HG02642 (cell line): ENCODE measurements around the gene MMS19.
"Not testable (repeated sequence)": the region's sequence is repeated elsewhere in the genome, so short reads cannot be mapped to it uniquely, and the experiment has no call there.

Source experiments
- ATAC-seq: cut with Tn5 transposase; IDR thresholded peaks from one replicate; pipeline ENCODE4 v1.9.1; 2021; ENCODE audit warnings: mild to moderate bottlenecking; ENCODE audit not compliant: unreplicated experiment, poor library complexity

Gene MMS19

DNA sequence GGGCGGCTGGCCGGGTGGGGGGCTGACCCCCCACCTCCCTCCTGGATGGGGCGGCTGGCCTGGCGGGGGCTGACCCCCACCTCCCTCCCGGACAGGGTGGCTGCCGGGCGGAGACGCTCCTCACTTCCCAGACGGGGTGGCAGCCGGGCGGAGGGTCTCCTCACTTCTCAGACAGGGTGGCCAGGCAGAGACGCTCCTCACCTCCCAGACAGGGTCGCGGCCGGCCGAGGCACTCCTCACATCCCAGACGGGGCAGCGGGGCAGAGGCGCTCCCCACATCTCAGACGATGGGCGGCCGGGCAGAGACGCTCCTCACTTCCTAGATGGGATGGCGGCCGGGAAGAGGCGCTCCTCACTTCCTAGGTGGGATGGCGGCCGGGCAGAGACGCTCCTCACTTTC, 30.7 kb upstream of the MMS19 start:
- not testable (repeated sequence) for ATAC-seq

GRCh38 chr10:97525683-97526110, 27.5 kb upstream of the MMS19 start:
- no peak for ATAC-seq

- no peak for ATAC-seq
Measured at GRCh38 chr10:97525086-97525485, 26.9 kb upstream of the MMS19 start.

GRCh38 chr10:97522937-97523336, 24.7 kb upstream of the MMS19 start:
- no peak for ATAC-seq

DNA sequence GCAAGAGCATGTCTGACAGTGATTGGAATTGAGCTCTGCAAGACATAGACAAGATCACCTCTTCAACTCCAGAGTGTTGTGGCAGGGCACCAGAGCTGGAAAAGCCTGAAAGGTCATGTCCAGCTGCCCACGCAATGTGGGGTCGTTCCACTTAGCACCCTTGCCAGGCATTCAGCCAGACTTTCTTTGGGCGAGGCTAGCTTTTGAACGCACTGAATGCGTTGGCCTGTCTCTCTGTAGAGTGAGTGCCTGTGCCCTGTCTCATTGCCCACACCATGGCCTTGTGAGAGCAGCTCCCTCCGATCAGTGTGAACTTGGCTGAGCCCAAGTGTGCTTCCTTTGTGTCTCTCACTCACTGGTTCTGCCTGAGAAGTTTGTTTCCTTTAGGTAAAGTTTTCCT, 23.8 kb upstream of the MMS19 start:
- no peak for ATAC-seq

- no peak for ATAC-seq
Measured at GRCh38 chr10:97520978-97521761, 22.9 kb upstream of the MMS19 start.

- ATAC-seq: no peak
Measured at GRCh38 chr10:97520520-97520919, 22.3 kb upstream of the MMS19 start.

DNA sequence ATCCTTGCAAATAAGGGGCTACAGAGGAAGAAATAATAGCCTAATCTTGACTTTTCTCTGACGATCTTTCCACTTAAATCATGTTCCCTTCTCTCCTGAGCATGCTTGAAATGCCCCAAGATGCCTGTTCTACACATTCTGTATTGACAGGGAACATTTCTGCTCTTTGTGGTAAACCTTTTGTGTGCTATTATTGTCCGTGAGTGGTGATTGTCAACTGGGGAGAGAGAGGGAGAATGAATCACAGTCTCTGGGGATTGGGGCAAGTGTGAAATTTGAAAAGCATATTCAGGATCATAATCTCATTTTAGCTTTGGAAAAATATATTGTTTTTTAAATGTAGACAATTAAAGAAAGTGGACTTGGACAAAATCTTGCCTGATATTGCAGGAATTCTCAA, 21.1 kb upstream of the MMS19 start:
- no peak for ATAC-seq

DNA sequence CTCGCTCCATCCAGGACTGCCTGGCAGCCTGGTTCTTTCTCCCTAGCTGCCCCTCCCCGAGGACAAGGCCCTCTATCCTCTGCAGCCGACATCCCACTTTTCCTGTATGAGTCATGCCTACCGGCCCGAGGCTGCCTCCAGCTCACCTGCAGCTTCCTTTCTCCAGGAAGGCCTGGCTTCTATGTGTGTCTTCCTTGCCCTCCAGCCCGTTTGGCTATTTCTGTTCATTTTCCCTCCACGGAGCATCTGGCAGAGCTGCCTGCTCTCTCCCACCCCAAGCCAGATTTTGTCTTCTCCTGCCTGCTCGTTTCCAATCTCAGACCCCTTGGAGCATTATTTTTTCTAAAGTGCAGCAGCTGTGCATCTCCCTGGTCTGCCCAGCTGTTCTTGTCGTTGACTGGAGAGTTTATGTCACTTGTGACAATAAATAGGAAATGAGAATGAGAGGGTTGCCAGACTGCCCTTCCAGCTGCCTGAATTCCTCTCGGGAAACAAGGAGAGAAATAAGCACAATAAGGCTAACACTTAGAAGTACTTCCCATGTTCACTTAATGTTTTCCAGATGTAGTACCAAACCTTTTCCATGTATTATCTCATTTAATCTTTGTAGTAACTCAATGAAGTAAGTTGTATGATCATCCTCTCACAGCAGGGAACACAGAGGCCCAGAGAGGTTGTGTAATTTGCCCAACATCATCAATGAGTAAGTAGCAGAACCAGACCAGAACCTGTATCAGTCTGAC, 20.2 kb upstream of the MMS19 start:
- no peak for ATAC-seq

DNA sequence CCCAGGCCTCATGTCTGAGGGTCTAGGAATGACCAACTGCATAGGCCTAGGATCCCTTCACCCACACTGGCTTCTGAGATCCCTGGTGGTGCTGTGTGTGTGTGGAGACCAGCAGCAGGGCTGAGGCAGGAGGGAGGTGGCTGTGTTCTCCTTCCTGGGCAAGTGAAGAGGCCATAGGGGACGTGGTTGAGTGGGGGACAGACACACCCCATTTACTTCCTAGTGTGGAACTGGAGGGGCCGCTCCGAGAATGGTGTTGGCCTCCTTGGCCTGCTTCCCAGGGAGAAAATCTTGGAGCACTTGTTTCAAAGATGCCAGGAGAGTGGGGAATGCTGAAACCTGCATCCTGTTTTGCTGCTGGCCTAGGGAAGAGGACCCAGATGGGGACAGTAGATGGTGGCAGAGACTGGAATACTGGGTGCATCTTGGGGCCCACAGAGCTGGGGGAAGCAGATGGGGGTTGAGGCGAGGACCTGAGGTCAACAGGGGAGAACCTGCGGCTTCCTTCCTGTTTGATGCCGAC, 19.6 kb upstream of the MMS19 start:
- ATAC-seq: no peak

DNA sequence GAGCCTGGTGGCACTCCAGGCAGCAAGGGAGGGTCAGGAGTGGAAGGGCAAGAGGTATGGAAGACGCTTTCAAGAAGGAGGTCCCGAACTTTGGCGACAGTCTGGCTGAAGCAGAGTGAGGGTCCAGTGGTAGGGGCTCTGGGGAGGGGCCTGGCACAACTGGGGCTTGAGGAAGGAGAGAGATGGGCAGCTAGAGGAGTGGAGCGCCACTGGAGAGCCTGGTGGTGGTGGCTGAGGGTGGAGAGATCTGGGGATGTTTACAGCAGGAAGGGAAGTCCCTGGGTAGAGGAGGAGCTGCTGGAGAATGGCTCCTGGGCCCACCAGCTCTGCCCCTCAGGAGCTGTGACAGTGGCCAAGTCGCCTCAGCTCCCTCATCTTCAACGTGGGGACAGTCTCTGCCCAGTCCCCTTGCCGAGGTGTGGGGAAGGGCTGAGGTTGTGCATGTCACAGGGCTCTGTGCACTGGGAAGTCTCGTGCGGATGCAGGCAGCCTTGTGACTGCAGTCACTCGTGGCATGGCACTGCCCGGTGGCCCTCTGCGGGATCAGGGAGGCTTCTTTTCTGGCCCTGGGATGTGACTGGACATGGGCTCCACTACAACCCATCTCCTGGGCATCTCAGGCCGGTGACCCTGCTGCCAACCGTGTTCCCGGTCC, 19.0 kb upstream of the MMS19 start:
- ATAC-seq: no peak

DNA sequence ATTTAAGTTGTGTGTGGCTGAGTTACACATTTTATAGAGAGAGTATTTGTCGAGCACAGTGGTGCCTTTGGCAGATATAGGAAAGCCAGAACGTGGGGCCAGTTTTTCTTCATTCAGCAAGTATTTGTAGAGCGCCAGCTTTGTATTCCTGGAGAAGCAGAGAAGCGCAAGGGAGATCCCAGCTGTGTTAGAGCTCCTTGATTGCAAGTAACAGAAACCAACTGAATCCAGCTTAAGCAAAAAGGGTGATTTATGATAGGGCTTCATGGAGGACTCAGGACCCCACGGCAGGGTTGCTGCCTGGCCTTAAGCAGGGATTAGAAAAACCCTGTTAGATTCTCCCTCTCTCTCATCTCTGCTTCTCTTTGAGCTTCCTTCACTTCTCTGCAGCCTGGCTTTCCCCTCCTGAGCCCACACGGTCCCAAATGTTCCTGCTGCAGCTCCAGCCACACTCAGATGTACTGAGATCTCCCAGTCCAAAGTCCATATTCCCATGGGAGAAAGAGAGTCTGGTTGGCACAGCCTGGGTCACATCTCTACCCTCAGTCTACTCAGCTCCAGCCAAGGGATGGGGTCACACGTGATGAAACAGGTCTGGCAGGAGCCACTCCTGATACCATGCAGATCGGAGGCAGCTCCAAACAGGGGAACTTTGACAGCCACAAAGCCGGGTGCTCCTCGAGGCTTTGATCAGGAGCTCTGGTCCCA, 17.2 kb upstream of the MMS19 start:
- ATAC-seq: no peak

- no peak for ATAC-seq
Measured at GRCh38 chr10:97514344-97514743, 16.1 kb upstream of the MMS19 start.

- no peak for ATAC-seq
Measured at GRCh38 chr10:97512993-97513392, 14.8 kb upstream of the MMS19 start.

DNA sequence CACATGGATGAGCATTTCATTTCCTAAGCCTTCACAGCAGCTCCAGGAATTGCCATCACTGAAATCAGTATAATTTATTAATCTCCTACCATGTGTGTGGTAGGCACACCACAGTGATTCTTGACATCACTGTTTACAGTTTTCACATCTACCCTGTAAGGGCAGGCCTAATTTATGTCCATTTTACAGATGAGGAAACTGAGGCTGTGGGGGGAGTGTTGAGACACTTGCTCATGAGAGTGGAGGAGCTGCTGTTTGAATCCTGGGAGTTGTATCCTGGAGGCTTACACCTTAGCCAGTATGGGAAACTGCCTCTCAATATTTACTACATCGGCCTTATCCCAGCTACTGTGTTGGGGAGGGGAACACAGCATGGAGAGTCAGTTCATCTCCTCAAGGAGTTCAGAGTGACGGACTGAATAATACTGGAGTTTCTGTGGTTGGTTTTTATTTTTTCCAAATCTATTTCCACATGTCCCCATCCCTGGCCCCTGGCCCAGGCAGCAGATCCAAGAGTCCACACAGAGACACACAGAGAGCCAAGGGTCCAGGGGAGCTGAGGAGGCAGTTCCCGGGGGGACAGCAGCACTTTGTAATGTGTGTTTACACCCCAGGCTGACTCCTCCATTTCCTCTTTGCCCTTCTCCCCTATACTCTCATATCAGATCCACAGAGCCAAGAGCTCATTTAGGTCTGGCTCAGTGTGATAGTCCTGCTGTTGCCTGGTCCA, 13.7 kb upstream of the MMS19 start:
- no peak for ATAC-seq

DNA sequence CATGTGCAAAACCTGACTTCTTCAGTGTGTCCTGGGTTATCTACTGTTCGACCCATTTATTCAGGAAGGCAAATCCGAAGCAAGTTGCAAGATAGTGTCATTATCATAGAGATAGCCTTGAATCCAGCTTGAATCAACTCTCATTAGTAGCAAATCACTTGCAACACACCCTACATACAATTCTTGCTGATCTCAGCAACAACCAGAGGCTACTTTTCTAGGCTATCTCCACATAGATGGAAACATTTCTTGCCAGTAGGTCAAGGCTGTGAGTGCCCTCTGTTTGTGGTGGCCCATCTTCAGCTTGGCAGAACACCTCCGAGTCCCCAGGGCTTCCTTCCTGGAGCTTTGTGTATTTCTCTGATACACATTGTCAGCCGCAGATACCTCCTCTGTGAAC, 12.5 kb upstream of the MMS19 start:
- no peak for ATAC-seq

DNA sequence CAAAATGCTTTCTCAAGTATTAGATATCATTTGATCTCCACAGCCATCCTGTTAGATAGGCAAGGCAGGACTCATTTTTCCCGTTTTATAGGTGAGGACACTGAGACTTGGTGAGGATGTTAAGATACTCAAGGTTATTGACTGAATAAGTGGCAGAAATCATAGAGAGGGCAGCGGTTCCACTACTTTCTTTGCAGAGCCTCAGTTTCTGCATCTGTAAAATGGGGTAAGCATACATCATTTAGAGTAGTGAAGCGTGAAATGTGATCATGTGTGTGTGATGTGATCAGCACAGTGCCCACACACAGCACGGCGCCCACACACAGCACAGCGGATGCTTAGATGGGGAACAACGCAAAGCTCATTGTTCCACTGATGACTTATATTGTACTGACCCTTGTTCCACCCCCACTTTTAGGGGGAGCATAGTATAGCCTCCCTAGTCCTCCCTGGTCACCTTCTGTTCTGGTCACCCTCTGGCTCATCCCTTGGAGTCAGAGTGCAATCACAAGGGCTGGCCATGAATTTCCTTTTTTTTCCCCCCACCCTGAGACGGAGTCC, 11.0 kb upstream of the MMS19 start:
- ATAC-seq: no peak

GRCh38 chr10:97508342-97508741, 10.1 kb upstream of the MMS19 start:
- ATAC-seq: no peak

GRCh38 chr10:97506199-97506991, 8.2 kb upstream of the MMS19 start:
- no peak for ATAC-seq
